Stimulated activated CD8-positive, alpha-beta memory T cell treated with anti-CD3 and anti-CD28 coated beads, Interleukin-12 subunit alpha, Interleukin-12 subunit beta, amount 100 ng/mL, for 4 hours (primary cell): Measurements from ENCODE around the gene RSPRY1.

ENCODE experiments used
- DNase-seq: peaks from one replicate; pipeline ENCODE4 v3.0.0-alpha.2; 2020; ENCODE audit warnings: low read depth

The RSPRY1 gene

GRCh38 chr16:57152096-57153093, 33.7 kb upstream of the RSPRY1 start:
- no peak for DNase-seq

- DNase-seq = no peak
These were observed 32.3 kb upstream of the RSPRY1 start for GRCh38 chr16:57153841-57154240.

GRCh38 chr16:57155702-57156350, 30.3 kb upstream of the RSPRY1 start:
- DNase-seq = no peak

GRCh38 chr16:57156351-57156703, 29.8 kb upstream of the RSPRY1 start:
- no peak for DNase-seq

GRCh38 chr16:57157533-57157932, 28.6 kb upstream of the RSPRY1 start:
- DNase-seq = no peak

- no peak for DNase-seq
These were observed 26.7 kb upstream of the RSPRY1 start for GRCh38 chr16:57159447-57159846.

- no peak for DNase-seq
These were observed 22.3 kb upstream of the RSPRY1 start for GRCh38 chr16:57163842-57164241.

GRCh38 chr16:57165483-57165882, 20.6 kb upstream of the RSPRY1 start:
- DNase-seq = no peak

- DNase-seq = no peak
These were observed 20.2 kb upstream of the RSPRY1 start for GRCh38 chr16:57165938-57166337.

GRCh38 chr16:57166451-57166850, 19.7 kb upstream of the RSPRY1 start:
- DNase-seq = no peak

GRCh38 chr16:57166951-57167350, 19.2 kb upstream of the RSPRY1 start:
- DNase-seq = no peak

- DNase-seq = no peak
These were observed 18.6 kb upstream of the RSPRY1 start for GRCh38 chr16:57167538-57167937.

- DNase-seq = no peak
These were observed 18.2 kb upstream of the RSPRY1 start for GRCh38 chr16:57167953-57168352.

- no peak for DNase-seq
These were observed 16.8 kb upstream of the RSPRY1 start for GRCh38 chr16:57169327-57169726.

GRCh38 chr16:57172721-57173290, 13.3 kb upstream of the RSPRY1 start:
- DNase-seq = no peak

GRCh38 chr16:57175896-57176295, 10.2 kb upstream of the RSPRY1 start:
- DNase-seq = no peak

- DNase-seq = no peak
These were observed 7.9 kb upstream of the RSPRY1 start for GRCh38 chr16:57178196-57178595.

- no peak for DNase-seq
These were observed 7.3 kb upstream of the RSPRY1 start for GRCh38 chr16:57178793-57179212.

- no peak for DNase-seq
These were observed 6.8 kb upstream of the RSPRY1 start for GRCh38 chr16:57179215-57179828.

GRCh38 chr16:57184113-57184512, 2.0 kb upstream of the RSPRY1 start:
- DNase-seq = no peak

GRCh38 chr16:57184887-57185445, 1.2 kb upstream of the RSPRY1 start:
- DNase-seq = no peak

- DNase-seq = no peak
These were observed 634 bp upstream of the RSPRY1 start for GRCh38 chr16:57185446-57185944.
